H1 (cell line): ENCODE measurements around the gene TMEM151B. TPM values are rescaled to one million over a fixed set of nuclear protein-coding genes. Genes with fewer than 3 reads are reported as not detected.

Experiments used
- CTCF ChIA-PET: fragments of 300-600 bp; sonication (Branson Sonifier 250); formaldehyde crosslinking; loops from one replicate; lab custom pipeline; 2021; ENCODE audit not compliant: partially characterized antibody; lab: Charles Lee
- POLR2A ChIA-PET: fragments of 300-600 bp; sonication (Branson Sonifier 250); formaldehyde crosslinking; loops from one replicate; lab custom pipeline; 2021; ENCODE audit warnings: inconsistent platforms; ENCODE audit not compliant: partially characterized antibody; lab: Charles Lee
- DNase-seq, 2 experiments: peaks; one replicate each; pipeline versions ENCODE4 v3.0.0 to v3.0.0-alpha.2; 2010 to 2022; ENCODE audit warnings: low spot score in 2 of 2, low read depth in 1 of 2, mixed read lengths in 1 of 2
- FAIRE-seq: peaks from 2 replicates; lab custom pipeline; 2011; peaks lifted over from hg19 to GRCh38; lab: Jason Lieb, UNC
- H2AFZ ChIP-seq: 2 replicates; pipeline ENCODE4 v1.8.1; 2012; ENCODE audit warnings: low read length, inconsistent platforms
- H2AK5ac ChIP-seq: 2 replicates; pipeline ENCODE4 v1.6.1; 2013; ENCODE audit warnings: low read depth, low read length
- H2BK120ac ChIP-seq: replicated peaks from 2 replicates; pipeline ENCODE3; 2013; ENCODE audit warnings: low read depth, low read length, inconsistent platforms
- H2BK12ac ChIP-seq: 2 replicates; pipeline ENCODE4 v1.6.1; 2013; ENCODE audit warnings: low read depth, low read length
- H2BK15ac ChIP-seq: 2 replicates; pipeline ENCODE4 v1.6.1; 2013; ENCODE audit warnings: low read length
- H2BK20ac ChIP-seq: 2 replicates; pipeline ENCODE4 v1.6.1; 2013; ENCODE audit warnings: low read length
- H2BK5ac ChIP-seq: 2 replicates; pipeline ENCODE4 v1.6.1; 2013; ENCODE audit warnings: low read depth, low read length
- H3K14ac ChIP-seq: 2 replicates; pipeline ENCODE4 v1.6.1; 2013; ENCODE audit warnings: inconsistent platforms; ENCODE audit not compliant: insufficient read length
- H3K18ac ChIP-seq: 2 replicates; pipeline ENCODE4 v1.6.1; 2013; ENCODE audit warnings: low read length; ENCODE audit errors: extremely low read depth
- H3K23ac ChIP-seq: 2 replicates; pipeline ENCODE4 v1.6.1; 2013; ENCODE audit warnings: inconsistent platforms; ENCODE audit not compliant: insufficient read length
- H3K23me2 ChIP-seq: 2 replicates; pipeline ENCODE4 v1.6.1; 2013; ENCODE audit warnings: low read depth, low read length
- H3K27ac ChIP-seq: 2 replicates; pipeline ENCODE4 v1.6.1; 2011; ENCODE audit warnings: low read depth, low read length, inconsistent platforms
- H3K27me3 ChIP-seq, 4 experiments: replicated peaks in 1 of 4; 1 replicate in 1 of 4; 2 replicates in 3 of 4; pipeline versions ENCODE4 v1.6.1 to v1.8.1; 2011 to 2013; ENCODE audit warnings: low read length in 3 of 4, mild to moderate bottlenecking in 3 of 4, inconsistent platforms in 2 of 4, mixed read lengths in 2 of 4, moderate library complexity in 1 of 4; ENCODE audit not compliant: control insufficient read depth in 3 of 4, insufficient read depth in 3 of 4; ENCODE audit errors: extremely low read depth in 1 of 4
- H3K36me3 ChIP-seq, 4 experiments: 2 replicates each; pipeline versions ENCODE4 v1.6.1 to v1.8.1; 2011 to 2013; ENCODE audit warnings: mild to moderate bottlenecking in 4 of 4, low read length in 3 of 4, moderate library complexity in 2 of 4, control low read depth in 1 of 4, inconsistent platforms in 1 of 4; ENCODE audit not compliant: insufficient read depth in 4 of 4, control insufficient read depth in 2 of 4
- H3K4ac ChIP-seq: replicated peaks from 2 replicates; pipeline ENCODE3; 2013; ENCODE audit warnings: low read length, low read depth, mixed read lengths, inconsistent platforms; ENCODE audit not compliant: insufficient read length
- H3K4me1 ChIP-seq, 4 experiments: replicated peaks in 1 of 4; 1 replicate in 1 of 4; 2 replicates in 3 of 4; pipeline versions ENCODE4 v1.6.1 to v1.8.1; 2011 to 2013; ENCODE audit warnings: low read length in 3 of 4, inconsistent platforms in 2 of 4, mixed read lengths in 1 of 4; ENCODE audit not compliant: insufficient read depth in 4 of 4, control insufficient read depth in 3 of 4
- H3K4me2 ChIP-seq, 2 experiments: 2 replicates each; pipeline versions ENCODE4 v1.6.1 to v1.8.1; 2011 to 2013; ENCODE audit warnings: low read depth in 2 of 2, low read length in 2 of 2, control low read depth in 1 of 2, inconsistent platforms in 1 of 2, mild to moderate bottlenecking in 1 of 2; ENCODE audit not compliant: insufficient read depth in 1 of 2
- H3K4me3 ChIP-seq, 4 experiments: fragments of 200-600, 300-600 bp in 1 of 4; sonication (generic), shearing (Covaris generic), sonication (Bioruptor Twin) in 1 of 4; 2 replicates each; pipeline versions ENCODE4 v1.5.1 to v1.8.1; 2011 to 2016; ENCODE audit warnings: low read length in 4 of 4, low read depth in 3 of 4, control low read depth in 2 of 4, inconsistent platforms in 2 of 4, mild to moderate bottlenecking in 2 of 4, mixed read lengths in 1 of 4, moderate library complexity in 1 of 4; ENCODE audit not compliant: insufficient read depth in 2 of 4; ENCODE audit errors: extremely low read depth in 1 of 4
- H3K56ac ChIP-seq: replicated peaks from 2 replicates; pipeline ENCODE3; 2013; ENCODE audit warnings: low read depth, mild to moderate bottlenecking, mixed read lengths, low read length, inconsistent platforms; ENCODE audit not compliant: insufficient read length
- H3K79me1 ChIP-seq: 2 replicates; pipeline ENCODE4 v1.6.1; 2013; ENCODE audit warnings: low read depth, low read length, control low read depth
- H3K79me2 ChIP-seq, 2 experiments: 2 replicates each; pipeline versions ENCODE4 v1.6.1 to v1.8.1; 2012 to 2013; ENCODE audit warnings: low read length in 2 of 2, mild to moderate bottlenecking in 2 of 2, inconsistent platforms in 1 of 2; ENCODE audit not compliant: insufficient read depth in 2 of 2, control insufficient read depth in 1 of 2
- H3K9ac ChIP-seq, 4 experiments: replicated peaks in 1 of 4; 1 replicate in 1 of 4; 2 replicates in 3 of 4; pipeline versions ENCODE4 v1.6.1 to v1.8.1; 2011 to 2013; ENCODE audit warnings: low read depth in 3 of 4, low read length in 3 of 4, control low read depth in 2 of 4, mild to moderate bottlenecking in 2 of 4, moderate library complexity in 2 of 4, inconsistent platforms in 1 of 4; ENCODE audit errors: extremely low read depth in 1 of 4
- H3K9me3 ChIP-seq, 2 experiments: 2 replicates each; pipeline versions ENCODE4 v1.6.1 to v1.8.1; 2012 to 2013; ENCODE audit warnings: mild to moderate bottlenecking in 2 of 2, moderate library complexity in 2 of 2, control low read depth in 1 of 2, inconsistent platforms in 1 of 2, low read depth in 1 of 2, low read length in 1 of 2, mixed read lengths in 1 of 2; ENCODE audit not compliant: insufficient read depth in 2 of 2
- H4K20me1 ChIP-seq, 2 experiments: replicated peaks in 1 of 2; 2 replicates each; pipeline versions ENCODE3 to v1.8.1; 2011 to 2013; ENCODE audit warnings: inconsistent platforms in 2 of 2, low read length in 2 of 2, mild to moderate bottlenecking in 1 of 2; ENCODE audit not compliant: insufficient read depth in 2 of 2, control insufficient read depth in 1 of 2
- H4K5ac ChIP-seq: 2 replicates; pipeline ENCODE4 v1.6.1; 2013; ENCODE audit warnings: low read length, low read depth, mixed read lengths, inconsistent platforms; ENCODE audit not compliant: insufficient read length
- H4K8ac ChIP-seq: 2 replicates; pipeline ENCODE4 v1.8.0; 2013; ENCODE audit warnings: mild to moderate bottlenecking, moderate library complexity, low read length, inconsistent platforms; ENCODE audit not compliant: insufficient read depth; ENCODE audit errors: extremely low read depth
- H4K91ac ChIP-seq: replicated peaks from 2 replicates; pipeline ENCODE3; 2013; ENCODE audit warnings: low read length, mixed read lengths, inconsistent platforms; ENCODE audit not compliant: insufficient read length
- SIRT6 ChIP-seq: IDR thresholded peaks from one replicate; pipeline ENCODE4 v1.7.1; 2012; ENCODE audit warnings: low read length, inconsistent platforms
- WGBS, 2 experiments: shearing (Covaris generic) in 1 of 2; methylation state at CpG; one replicate each; pipeline versions ENCODE4 v1.1.6 to v1.1.7; 2013 to 2015; ENCODE audit warnings: low lambda C conversion rate in 2 of 2, mixed read lengths in 2 of 2, inconsistent platforms in 1 of 2, low coverage in 1 of 2, missing lambda C conversion rate in 1 of 2; ENCODE audit not compliant: insufficient replicate concordance in 2 of 2, insufficient coverage in 1 of 2, insufficient read length in 1 of 2; ENCODE audit errors: extremely low coverage in 1 of 2, missing lambda C conversion rate in 1 of 2; 5-methylcytosine and 5-hydroxymethylcytosine counted together
- polyA plus RNA-seq, 7 experiments: library from polyadenylated mRNA; depleted of rRNA in 3 of 7; stranded (reverse) in 5 of 7; unstranded in 2 of 7; fragments of >200 nt in 5 of 7; fragments of 200-250 nt in 2 of 7; gene quantifications; 1 replicate in 5 of 7; 2 replicates in 1 of 7; 4 replicates in 1 of 7; pipeline versions ENCODE4 v1.2.1 to v1.2.3, GENCODE V29; 2011 to 2013; ENCODE audit warnings: missing spikeins in 2 of 7, mixed read lengths in 2 of 7
- total RNA-seq: library from RNA; stranded (reverse); fragmentation: NEBNext Ultra II Directional; extraction: Animal tissue kit (Norgen Biotek cat#: 25700); gene quantifications from 2 replicates; pipeline ENCODE4 v1.2.1, GENCODE V29; 2021

The TMEM151B gene
- total and polyA plus RNA-seq, 2 of the 8 experiments (the other 6 are each of a cell fraction or from before 2014, with no cell fraction given) = 8.0 to 15.5 TPM

DNA sequence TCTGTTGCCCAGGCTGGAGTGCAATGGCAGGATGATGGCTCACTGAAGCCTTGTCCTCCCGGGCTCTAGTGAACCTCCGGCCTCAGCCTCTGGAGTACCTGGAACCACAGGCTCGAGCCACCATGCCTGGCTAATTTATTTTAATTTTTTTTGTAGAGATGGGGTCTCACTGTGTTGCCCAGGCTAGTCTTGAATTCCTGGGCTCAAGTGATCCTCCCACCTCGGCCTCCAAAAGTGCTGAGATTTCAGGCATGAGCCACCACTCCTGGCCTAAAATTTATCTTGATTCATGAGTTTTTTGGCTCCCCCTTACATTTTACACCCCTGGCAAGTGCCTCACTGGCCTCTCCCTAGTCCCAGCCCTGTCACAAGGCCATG, 49.3 kb upstream of the TMEM151B start:
- peak overlapping the region; percentile 46; the same call in 1 of the 2 replicates for H2BK15ac ChIP-seq
- H3K36me3 ChIP-seq = no peaks in the 10 kb centered on the region
- H2AFZ ChIP-seq = no peak overlapping the region
- H3K27me3 ChIP-seq = no peaks in the 10 kb centered on the region
- no peak overlapping the region for H3K56ac ChIP-seq
- H4K8ac ChIP-seq = no peak overlapping the region
- H3K9ac ChIP-seq = no peak overlapping the region
- FAIRE-seq (no peak), DNase-seq (no peak)
- peak overlapping the region; percentile 67 for H2BK120ac ChIP-seq
- H4K5ac ChIP-seq = no peak overlapping the region
- H3K79me1 ChIP-seq = no peaks in the 10 kb centered on the region; the same call in 1 of the 2 replicates
- H3K4me1 ChIP-seq = peaks cover 29 to 62% (median 41%) of the 10 kb centered on the region in 4 experiments
- peak overlapping the region; percentile 98; the same call in 1 of the 2 replicates for H2BK12ac ChIP-seq
- H4K20me1 ChIP-seq = peaks cover 11 to 12% of the 10 kb centered on the region in 2 experiments
- POLR2A ChIA-PET = interaction anchor here (0.7 to 21.0 kb wide), 8 partner anchors 9 to 44 kb away, joined by 3 to 477 read pairs (median 4); partner anchors contain the start of gene HSP90AB1
- peak overlapping the region; percentile 9; the same call in 1 of the 2 replicates for H3K18ac ChIP-seq
- no peak overlapping the region for H3K14ac ChIP-seq
- WGBS, 2 experiments = 84% methylated on average over 4 of the region's 4 CpGs; no CpG with 5 or more reads in 1 of the 2 experiments
- no peak for TF ChIP-seq SIRT6
- no peak overlapping the region for H3K4me3 ChIP-seq
- H3K23me2 ChIP-seq = peaks cover 16% of the 10 kb centered on the region
- H4K91ac ChIP-seq = peak overlapping the region; percentile 87
- H2BK20ac ChIP-seq = peak overlapping the region; percentile 68; the same call in 1 of the 2 replicates
- CTCF ChIA-PET = interaction anchor here (0.6 to 19.4 kb wide), 12 partner anchors 8 to 67 kb away, joined by 3 to 287 read pairs (median 4); no protein-coding TSS in a partner anchor
- peak overlapping the region; percentile 93 for H2AK5ac ChIP-seq
- no peak overlapping the region for H3K27ac ChIP-seq
- H3K4me2 ChIP-seq = no peak overlapping the region; a peak in 1 of 4 replicates
- no peak overlapping the region for H3K23ac ChIP-seq
- no peaks in the 10 kb centered on the region for H3K9me3 ChIP-seq
- H3K4ac ChIP-seq = no peak overlapping the region
- H3K79me2 ChIP-seq = peaks cover 10 to 20% of the 10 kb centered on the region in 2 experiments; a peak in 3 of 4 replicates
- H2BK5ac ChIP-seq = peak overlapping the region; percentile 76; the same call in 1 of the 2 replicates
